Thyroid gland (tissue), 4 donors: Measurements from ENCODE around the gene UBE2O. TPM values are rescaled to one million over a fixed set of nuclear protein-coding genes. Genes with fewer than 3 reads are reported as not detected.

Experiments
- DNase-seq, 2 donors: peaks; one replicate each; pipeline ENCODE4 v3.0.0-alpha.2; 2019
- H3K27ac ChIP-seq, 3 donors: fragments of 200-600 bp; sonication (generic); 1 replicate in 2 of 3; 2 replicates in 1 of 3; pipeline ENCODE4 v1.5.1; 2016 to 2019; ENCODE audit warnings: mild to moderate bottlenecking in 1 of 3, moderate library complexity in 1 of 3
- H3K27me3 ChIP-seq: fragments of 200-600 bp; sonication (generic); one replicate; pipeline ENCODE4 v1.5.1; 2019
- H3K36me3 ChIP-seq, 2 donors: fragments of 200-600 bp; sonication (generic); one replicate each; pipeline ENCODE4 v1.5.1; 2016 to 2019
- H3K4me1 ChIP-seq, 2 donors: fragments of 200-600 bp; sonication (generic); one replicate each; pipeline ENCODE4 v1.5.1; 2017 to 2019
- H3K4me3 ChIP-seq, 3 donors: fragments of 200-600 bp; sonication (generic); replicated peaks in 1 of 3; 1 replicate in 2 of 3; 2 replicates in 1 of 3; pipeline ENCODE4 v1.5.1; 2016; ENCODE audit warnings: mild to moderate bottlenecking in 1 of 3
- H3K9me3 ChIP-seq: fragments of 200-600 bp; sonication (generic); one replicate; pipeline ENCODE4 v1.5.1; 2017
- POLR2A ChIP-seq, 2 donors: fragments of 450-650 bp; IDR thresholded peaks; one replicate each; pipeline ENCODE4 v1.6.1; 2017; ENCODE audit warnings: antibody characterized with exemption in 2 of 2, mild to moderate bottlenecking in 2 of 2, moderate library complexity in 1 of 2
- WGBS, 2 donors: methylation state at CpG; one replicate each; pipeline ENCODE4 v1.1.5; 2017; 5-methylcytosine and 5-hydroxymethylcytosine counted together
- intact Hi-C: fragments of 100-400 bp; cut with DNase I; formaldehyde crosslinking; loops from one replicate; pipeline ENCODE4 v1.15.1; 2023
- total RNA-seq, 4 donors: library from RNA; depleted of rRNA; stranded (reverse); fragments of >200 nt; gene quantifications; one replicate each; pipeline ENCODE4 v1.2.3, GENCODE V29; 2016
- TF ChIP-seq, protein P1 (sequence below), 6 experiments: fragments of 200-600 bp in 3 of 6; fragments of 450-650 bp in 3 of 6; sonication (generic) in 3 of 6; IDR thresholded peaks; one replicate each; pipeline ENCODE4 v1.5.1; 2016 to 2019; ENCODE audit warnings: antibody characterized with exemption in 6 of 6, mild to moderate bottlenecking in 2 of 6, inconsistent platforms in 1 of 6, moderate library complexity in 1 of 6

UBE2O gene
- total RNA-seq, 4 donors from 2014 or later: 26.3 to 47.9 (median 37.3) TPM

DNA sequence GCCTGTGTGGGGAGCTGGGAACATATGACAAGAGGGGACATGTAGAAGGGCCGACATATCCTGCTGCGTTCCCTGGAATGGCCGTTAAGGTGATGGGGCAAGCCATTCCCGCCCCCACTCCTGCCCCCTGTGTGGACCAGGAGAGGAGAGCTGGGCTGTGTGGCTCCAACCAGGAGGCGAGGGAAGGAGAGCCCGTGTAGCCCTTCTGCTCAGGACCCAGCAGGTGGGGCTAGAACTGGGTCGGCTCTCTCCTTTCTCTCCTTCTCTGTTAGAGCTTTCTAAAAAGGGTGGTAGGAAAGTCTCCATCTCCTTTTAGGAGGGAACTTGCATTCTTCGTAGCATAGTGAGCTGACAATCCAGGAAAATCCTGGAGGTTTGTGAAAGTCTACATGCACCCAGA is 55.8 kb downstream of the UBE2O start:
- DNase-seq: no peak
- WGBS, 2 donors: 93 to 96% methylated on average over 8 of the region's 8 CpGs
- TF ChIP-seq POLR2A (IDR thresholded peaks at IDR 0.05): no peak
- TF ChIP-seq, protein P1, sequence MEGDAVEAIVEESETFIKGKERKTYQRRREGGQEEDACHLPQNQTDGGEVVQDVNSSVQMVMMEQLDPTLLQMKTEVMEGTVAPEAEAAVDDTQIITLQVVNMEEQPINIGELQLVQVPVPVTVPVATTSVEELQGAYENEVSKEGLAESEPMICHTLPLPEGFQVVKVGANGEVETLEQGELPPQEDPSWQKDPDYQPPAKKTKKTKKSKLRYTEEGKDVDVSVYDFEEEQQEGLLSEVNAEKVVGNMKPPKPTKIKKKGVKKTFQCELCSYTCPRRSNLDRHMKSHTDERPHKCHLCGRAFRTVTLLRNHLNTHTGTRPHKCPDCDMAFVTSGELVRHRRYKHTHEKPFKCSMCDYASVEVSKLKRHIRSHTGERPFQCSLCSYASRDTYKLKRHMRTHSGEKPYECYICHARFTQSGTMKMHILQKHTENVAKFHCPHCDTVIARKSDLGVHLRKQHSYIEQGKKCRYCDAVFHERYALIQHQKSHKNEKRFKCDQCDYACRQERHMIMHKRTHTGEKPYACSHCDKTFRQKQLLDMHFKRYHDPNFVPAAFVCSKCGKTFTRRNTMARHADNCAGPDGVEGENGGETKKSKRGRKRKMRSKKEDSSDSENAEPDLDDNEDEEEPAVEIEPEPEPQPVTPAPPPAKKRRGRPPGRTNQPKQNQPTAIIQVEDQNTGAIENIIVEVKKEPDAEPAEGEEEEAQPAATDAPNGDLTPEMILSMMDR (IDR thresholded peaks at IDR 0.05): no peak
- intact Hi-C loops: no loop called here
- no peak overlapping the region for H3K27ac ChIP-seq
- peaks cover 51 to 52% of the 10 kb centered on the region in 2 donors for H3K36me3 ChIP-seq
- H3K4me1 ChIP-seq: peaks cover 17 to 40% of the 10 kb centered on the region in 2 donors
- H3K9me3 ChIP-seq: no peaks in the 10 kb centered on the region
- H3K4me3 ChIP-seq: no peak overlapping the region
- H3K27me3 ChIP-seq: no peaks in the 10 kb centered on the region

DNA sequence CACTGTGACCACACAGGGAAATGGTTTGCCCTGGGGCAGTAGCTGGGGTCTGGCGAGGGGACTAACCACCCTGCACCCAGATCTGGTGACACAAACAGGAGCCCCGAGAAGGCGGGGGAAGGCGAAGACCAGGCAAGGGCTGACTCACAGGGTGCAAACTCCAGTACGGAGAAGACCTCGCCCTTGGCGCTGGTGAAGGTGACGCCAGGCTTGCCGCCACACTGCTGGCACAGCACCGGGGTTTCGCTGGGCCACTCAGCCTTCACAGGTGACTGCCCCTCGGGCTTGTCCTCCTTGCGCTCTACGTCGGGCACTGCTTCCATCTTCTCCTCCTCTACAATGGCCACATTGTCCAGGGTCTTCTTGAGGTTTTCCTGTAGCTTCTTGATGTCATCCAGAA is 57.0 kb downstream of the UBE2O start:
- intact Hi-C loops: loop anchor here (2.0 kb wide), 1 partner anchor 47 kb away; no protein-coding TSS in a partner anchor
- no peak for DNase-seq
- H3K27me3 ChIP-seq: no peaks in the 10 kb centered on the region
- TF ChIP-seq POLR2A (IDR thresholded peaks at IDR 0.05): no peak
- TF ChIP-seq, protein P1 (IDR thresholded peaks at IDR 0.05): no peak
- no peak overlapping the region for H3K27ac ChIP-seq
- H3K4me3 ChIP-seq: no peak overlapping the region
- H3K4me1 ChIP-seq: peaks cover 28 to 52% of the 10 kb centered on the region in 2 donors
- WGBS, 2 donors: 92 to 98% methylated on average over 10 to 14 of the region's 15 CpGs
- H3K36me3 ChIP-seq: peaks cover 40 to 41% of the 10 kb centered on the region in 2 donors
- H3K9me3 ChIP-seq: no peaks in the 10 kb centered on the region

- peaks cover 21 to 27% of the 10 kb centered on the region in 2 donors for H3K36me3 ChIP-seq
These were observed 58.8 kb downstream of the UBE2O start for GRCh38 chr17:76394166-76394565.

DNA sequence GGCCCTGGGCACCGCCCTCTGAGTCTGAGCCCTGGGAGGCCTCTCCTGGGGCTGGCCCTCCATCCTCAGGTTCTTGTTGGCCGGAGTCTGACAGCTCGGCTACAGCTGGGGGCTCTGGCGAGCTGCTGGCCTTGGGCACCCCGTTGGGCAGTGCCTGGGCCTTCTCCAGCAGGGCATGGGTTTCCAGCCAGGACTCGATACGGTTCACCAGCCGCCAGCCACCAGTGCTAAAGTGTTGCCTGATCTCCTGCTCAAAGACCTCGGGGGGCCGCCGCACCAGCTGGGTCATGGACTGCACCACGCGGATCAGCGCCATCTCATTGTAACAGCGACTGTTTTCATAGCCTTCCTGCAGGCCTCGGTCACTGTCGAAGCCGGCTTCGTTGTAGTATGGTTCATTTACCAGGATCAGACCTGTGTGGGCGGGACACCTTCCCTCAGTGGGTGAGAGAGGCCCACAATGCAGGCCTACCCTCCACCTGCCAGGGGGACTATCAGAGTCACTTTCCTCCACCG is 61.7 kb downstream of the UBE2O start:
- no peaks in the 10 kb centered on the region for H3K27me3 ChIP-seq
- TF ChIP-seq, protein P1 (IDR thresholded peaks at IDR 0.05): no peak
- no peak for TF ChIP-seq POLR2A (IDR thresholded peaks at IDR 0.05)
- intact Hi-C loops: no loop called here

More at GRCh38 chr17:76394166-76394565, 58.8 kb downstream of the UBE2O start:
- H3K27ac ChIP-seq: peak overlapping the region; percentile 63 to 83 (median 74)
- WGBS, 2 donors: 37 to 60% methylated on average over 7 to 10 of the region's 10 CpGs
- DNase-seq: peak; percentile 87 to 92
- intact Hi-C loops: loop anchor here (2.0 kb wide), 1 partner anchor 45 kb away; no protein-coding TSS in a partner anchor
- TF ChIP-seq, protein P1 (IDR thresholded peaks at IDR 0.05): no peak
- TF ChIP-seq POLR2A (IDR thresholded peaks at IDR 0.05): no peak
- no peaks in the 10 kb centered on the region for H3K9me3 ChIP-seq
- no peak overlapping the region for H3K4me3 ChIP-seq
- no peaks in the 10 kb centered on the region for H3K27me3 ChIP-seq
- peaks cover 28 to 55% of the 10 kb centered on the region in 2 donors for H3K4me1 ChIP-seq

DNA sequence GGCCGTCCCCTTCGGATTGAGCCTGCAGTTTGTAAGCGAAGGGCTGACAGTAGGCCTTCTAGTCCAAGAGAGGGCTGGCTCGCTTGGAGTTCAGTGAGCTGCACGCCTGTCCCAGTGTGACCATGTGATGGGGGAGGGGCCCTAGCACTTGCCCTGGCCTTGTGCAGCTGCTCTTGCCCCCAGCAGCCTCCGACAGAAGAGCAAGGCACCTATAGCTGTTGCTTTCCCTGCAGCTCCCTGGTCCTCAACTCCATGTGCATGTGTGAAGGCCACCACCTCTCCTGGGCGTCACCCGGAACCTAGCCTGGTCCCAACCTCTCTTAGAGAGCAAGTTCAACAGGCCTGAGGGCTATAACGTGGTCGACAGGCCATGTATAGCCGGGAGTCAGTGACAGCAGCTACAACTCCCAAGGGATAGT is 62.9 kb downstream of the UBE2O start:
- intact Hi-C loops: no loop called here
- Histone ChIP-seq H3K27ac (no peak overlapping the region), H3K4me3 (no peak overlapping the region), H3K4me1 (peaks cover 40 to 59% of the 10 kb centered on the region in 2 donors), H3K36me3 (peaks cover 0 to 6% of the 10 kb centered on the region in 2 donors), H3K27me3 (no peaks in the 10 kb centered on the region), H3K9me3 (no peaks in the 10 kb centered on the region)
- no peak for DNase-seq
- no peak for TF ChIP-seq POLR2A (IDR thresholded peaks at IDR 0.05)
- TF ChIP-seq, protein P1 (IDR thresholded peaks at IDR 0.05): no peak
- WGBS, 2 donors: 91 to 94% methylated on average over 6 to 11 of the region's 11 CpGs

More for the DNA sequence above, 61.7 kb downstream of the UBE2O start:
- WGBS, 2 donors: 46 to 61% methylated on average over 14 of the region's 21 CpGs
- Histone ChIP-seq H3K4me3 (no peak overlapping the region), H3K9me3 (no peaks in the 10 kb centered on the region), H3K27ac (peak overlapping the region in 2 of 3 donors; percentile 43 to 74), H3K4me1 (peaks cover 28 to 46% of the 10 kb centered on the region in 2 donors), H3K36me3 (peaks cover 11 to 15% of the 10 kb centered on the region in 2 donors)
- peak; percentile 77 to 79 for DNase-seq
